ENCODE results near the gene CENPK. TPM values are rescaled to one million over a fixed set of nuclear protein-coding genes. Genes with fewer than 3 reads are reported as not detected.

CENPK gene
- polyA plus RNA-seq, 1 donor from 2014 or later: 5.6 TPM

DNA sequence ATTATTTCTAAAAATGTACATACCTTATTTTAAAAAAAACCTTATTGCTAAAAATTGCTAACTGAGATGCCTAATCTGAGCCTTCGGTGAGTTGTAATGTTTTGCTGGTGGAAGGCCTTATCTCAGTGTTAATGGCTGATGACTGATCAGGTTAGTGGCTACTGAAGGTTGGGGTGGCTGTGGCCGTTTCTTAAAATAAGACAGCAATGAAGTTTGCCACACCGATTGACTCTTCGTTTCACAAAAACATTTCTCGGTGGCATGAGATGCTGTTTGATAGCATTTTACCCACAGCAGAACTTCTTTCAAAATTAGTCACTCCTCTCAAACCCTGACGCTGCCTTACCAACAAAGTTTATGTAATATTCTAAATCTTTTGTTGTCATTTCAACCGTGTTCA is 14.7 kb downstream of the CENPK start:
- no peak overlapping the region for H2AFZ ChIP-seq (ENCODE audit: low read depth, low read length)
- no peak overlapping the region for H3K9ac ChIP-seq (ENCODE audit: low read length)
- H3K4me2 ChIP-seq (ENCODE audit: low read length): no peak overlapping the region
- H3K9me2 ChIP-seq (ENCODE audit: insufficient read depth, low read length): no peaks in the 10 kb centered on the region
- H3K4me3 ChIP-seq (ENCODE audit: low read length): no peak overlapping the region
- TF ChIP-seq CTCF (IDR thresholded peaks at IDR 0.05; ENCODE audit: poor library complexity, severe bottlenecking) (no peak), SMC3 (conservative IDR thresholded peaks at IDR 0.05; ENCODE audit: poor library complexity) (no peak), POLR2AphosphoS5 (IDR thresholded peaks at IDR 0.05) (no peak), MXI1 (conservative IDR thresholded peaks at IDR 0.05; ENCODE audit: poor library complexity, severe bottlenecking) (no peak), TAF1 (IDR thresholded peaks at IDR 0.05; ENCODE audit: low read depth) (no peak), EP300 (conservative IDR thresholded peaks at IDR 0.05; ENCODE audit: poor library complexity, severe bottlenecking) (no peak), EZH2 (IDR thresholded peaks at IDR 0.05; ENCODE audit: borderline replicate concordance, insufficient read depth, low read length, poor library complexity, severe bottlenecking) (no peak), RAD21 (conservative IDR thresholded peaks at IDR 0.05) (no peak)
- TF ChIP-seq, protein P1, sequence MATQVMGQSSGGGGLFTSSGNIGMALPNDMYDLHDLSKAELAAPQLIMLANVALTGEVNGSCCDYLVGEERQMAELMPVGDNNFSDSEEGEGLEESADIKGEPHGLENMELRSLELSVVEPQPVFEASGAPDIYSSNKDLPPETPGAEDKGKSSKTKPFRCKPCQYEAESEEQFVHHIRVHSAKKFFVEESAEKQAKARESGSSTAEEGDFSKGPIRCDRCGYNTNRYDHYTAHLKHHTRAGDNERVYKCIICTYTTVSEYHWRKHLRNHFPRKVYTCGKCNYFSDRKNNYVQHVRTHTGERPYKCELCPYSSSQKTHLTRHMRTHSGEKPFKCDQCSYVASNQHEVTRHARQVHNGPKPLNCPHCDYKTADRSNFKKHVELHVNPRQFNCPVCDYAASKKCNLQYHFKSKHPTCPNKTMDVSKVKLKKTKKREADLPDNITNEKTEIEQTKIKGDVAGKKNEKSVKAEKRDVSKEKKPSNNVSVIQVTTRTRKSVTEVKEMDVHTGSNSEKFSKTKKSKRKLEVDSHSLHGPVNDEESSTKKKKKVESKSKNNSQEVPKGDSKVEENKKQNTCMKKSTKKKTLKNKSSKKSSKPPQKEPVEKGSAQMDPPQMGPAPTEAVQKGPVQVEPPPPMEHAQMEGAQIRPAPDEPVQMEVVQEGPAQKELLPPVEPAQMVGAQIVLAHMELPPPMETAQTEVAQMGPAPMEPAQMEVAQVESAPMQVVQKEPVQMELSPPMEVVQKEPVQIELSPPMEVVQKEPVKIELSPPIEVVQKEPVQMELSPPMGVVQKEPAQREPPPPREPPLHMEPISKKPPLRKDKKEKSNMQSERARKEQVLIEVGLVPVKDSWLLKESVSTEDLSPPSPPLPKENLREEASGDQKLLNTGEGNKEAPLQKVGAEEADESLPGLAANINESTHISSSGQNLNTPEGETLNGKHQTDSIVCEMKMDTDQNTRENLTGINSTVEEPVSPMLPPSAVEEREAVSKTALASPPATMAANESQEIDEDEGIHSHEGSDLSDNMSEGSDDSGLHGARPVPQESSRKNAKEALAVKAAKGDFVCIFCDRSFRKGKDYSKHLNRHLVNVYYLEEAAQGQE (IDR thresholded peaks at IDR 0.05; ENCODE audit: borderline replicate concordance): no peak
- H3F3A ChIP-seq (ENCODE audit: insufficient read depth, low read length, poor library complexity, severe bottlenecking): no peaks in the 10 kb centered on the region
- no peaks in the 10 kb centered on the region for H3K36me3 ChIP-seq (ENCODE audit: insufficient read depth, low read length)
- no peaks in the 10 kb centered on the region for H3K27me3 ChIP-seq (ENCODE audit: insufficient read depth, low read depth, low read length)
- no peaks in the 10 kb centered on the region for H3K9me3 ChIP-seq (ENCODE audit: low read length)
- no peak overlapping the region for H3K27ac ChIP-seq (ENCODE audit: low read length)
- H3K79me2 ChIP-seq (replicated peaks; ENCODE audit: insufficient read depth, low read length): no peaks in the 10 kb centered on the region
- no peaks in the 10 kb centered on the region for H4K20me1 ChIP-seq (ENCODE audit: insufficient read depth)

GRCh38 chr5:65546141-65546540 is 16.8 kb downstream of the CENPK start:
- no peaks in the 10 kb centered on the region for H3K36me3 ChIP-seq (ENCODE audit: insufficient read depth, low read length)
- H3K27ac ChIP-seq (ENCODE audit: low read length): no peak overlapping the region
- H3K9me2 ChIP-seq (ENCODE audit: insufficient read depth, low read length): no peaks in the 10 kb centered on the region

More at GRCh38 chr5:65546141-65546540, 16.8 kb downstream of the CENPK start:
- Histone ChIP-seq H2AFZ (ENCODE audit: low read depth, low read length) (no peak overlapping the region), H3K9ac (ENCODE audit: low read length) (no peak overlapping the region), H3K4me2 (ENCODE audit: low read length) (no peak overlapping the region), H3K79me2 (replicated peaks; ENCODE audit: insufficient read depth, low read length) (no peaks in the 10 kb centered on the region), H3K27me3 (ENCODE audit: insufficient read depth, low read depth, low read length) (no peaks in the 10 kb centered on the region), H3K9me3 (ENCODE audit: low read length) (no peaks in the 10 kb centered on the region), H3F3A (ENCODE audit: insufficient read depth, low read length, poor library complexity, severe bottlenecking) (no peaks in the 10 kb centered on the region), H4K20me1 (ENCODE audit: insufficient read depth) (no peaks in the 10 kb centered on the region), H3K4me3 (ENCODE audit: low read length) (no peak overlapping the region)
- no peak for TF ChIP-seq EZH2 (IDR thresholded peaks at IDR 0.05; ENCODE audit: borderline replicate concordance, insufficient read depth, low read length, poor library complexity, severe bottlenecking)
- no peak for TF ChIP-seq CTCF (IDR thresholded peaks at IDR 0.05; ENCODE audit: poor library complexity, severe bottlenecking)
- TF ChIP-seq TAF1 (IDR thresholded peaks at IDR 0.05; ENCODE audit: low read depth): no peak
- no peak for TF ChIP-seq MXI1 (conservative IDR thresholded peaks at IDR 0.05; ENCODE audit: poor library complexity, severe bottlenecking)
- no peak for TF ChIP-seq POLR2AphosphoS5 (IDR thresholded peaks at IDR 0.05)
- no peak for TF ChIP-seq EP300 (conservative IDR thresholded peaks at IDR 0.05; ENCODE audit: poor library complexity, severe bottlenecking)
- TF ChIP-seq, protein P1 (IDR thresholded peaks at IDR 0.05; ENCODE audit: borderline replicate concordance): no peak
- TF ChIP-seq SMC3 (conservative IDR thresholded peaks at IDR 0.05; ENCODE audit: poor library complexity): no peak
- no peak for TF ChIP-seq RAD21 (conservative IDR thresholded peaks at IDR 0.05)
